Erythroblast (primary cell): ENCODE data around the gene PLA2G6.
"Not testable (repeated sequence)": the region's sequence is repeated elsewhere in the genome, so short reads cannot be mapped to it uniquely, and the experiment has no call there.

Source experiments
- DNase-seq, 2 experiments: peaks; one replicate each; lab custom pipeline; 2025; lab: John Stamatoyannopoulos, UW
- GATA1 ChIP-seq: IDR thresholded peaks from 2 replicates; pipeline ENCODE4 v1.6.1; 2011; ENCODE audit warnings: low read depth, mild to moderate bottlenecking, control low read depth, low read length, moderate library complexity
- POLR2A ChIP-seq: IDR thresholded peaks from 2 replicates; pipeline ENCODE4 v1.6.1; 2011; ENCODE audit warnings: mild to moderate bottlenecking, low read length

Gene PLA2G6

DNA sequence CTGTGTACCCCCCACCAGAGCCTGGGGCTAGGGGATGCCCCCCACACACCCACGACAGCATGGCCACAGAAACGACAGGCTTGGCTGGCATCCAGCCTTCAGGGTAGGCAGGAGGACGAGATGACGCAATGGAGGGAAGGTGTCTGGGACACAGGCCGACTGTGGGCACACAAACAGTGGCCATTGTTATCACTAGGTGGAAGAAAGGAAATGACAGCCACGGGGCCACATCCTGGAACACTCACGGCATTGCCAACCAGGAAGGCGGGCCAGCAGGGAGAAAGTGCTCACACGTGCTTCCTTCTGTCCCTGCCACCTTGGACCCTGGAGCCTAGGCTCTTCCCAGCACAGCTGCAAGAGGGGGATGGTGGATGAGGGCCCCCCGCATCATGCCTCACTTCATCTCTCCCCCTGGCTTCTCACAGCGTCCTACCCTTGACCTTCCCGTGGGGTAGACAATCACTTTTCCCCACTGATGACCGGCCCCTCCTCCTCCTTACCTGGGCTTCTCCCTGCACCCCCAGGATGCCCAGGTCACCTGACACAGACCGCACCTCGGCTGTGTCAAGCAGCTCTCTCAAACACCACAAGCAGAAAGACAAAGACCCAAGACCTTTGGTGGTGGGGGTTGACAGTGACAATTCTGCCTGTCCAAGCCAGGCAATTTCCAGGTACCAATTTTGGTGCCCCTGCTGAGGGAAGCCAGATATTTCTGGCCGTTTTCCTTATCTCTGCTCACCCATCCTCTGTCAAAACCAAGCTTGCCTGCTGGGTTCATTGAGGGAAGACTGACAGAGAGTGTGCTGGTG, 8.6 kb downstream of the PLA2G6 start:
- no peak for TF ChIP-seq GATA1
- TF ChIP-seq POLR2A = peak; percentile 35
- peak in 1 of 2 experiments; percentile 41 for DNase-seq

DNA sequence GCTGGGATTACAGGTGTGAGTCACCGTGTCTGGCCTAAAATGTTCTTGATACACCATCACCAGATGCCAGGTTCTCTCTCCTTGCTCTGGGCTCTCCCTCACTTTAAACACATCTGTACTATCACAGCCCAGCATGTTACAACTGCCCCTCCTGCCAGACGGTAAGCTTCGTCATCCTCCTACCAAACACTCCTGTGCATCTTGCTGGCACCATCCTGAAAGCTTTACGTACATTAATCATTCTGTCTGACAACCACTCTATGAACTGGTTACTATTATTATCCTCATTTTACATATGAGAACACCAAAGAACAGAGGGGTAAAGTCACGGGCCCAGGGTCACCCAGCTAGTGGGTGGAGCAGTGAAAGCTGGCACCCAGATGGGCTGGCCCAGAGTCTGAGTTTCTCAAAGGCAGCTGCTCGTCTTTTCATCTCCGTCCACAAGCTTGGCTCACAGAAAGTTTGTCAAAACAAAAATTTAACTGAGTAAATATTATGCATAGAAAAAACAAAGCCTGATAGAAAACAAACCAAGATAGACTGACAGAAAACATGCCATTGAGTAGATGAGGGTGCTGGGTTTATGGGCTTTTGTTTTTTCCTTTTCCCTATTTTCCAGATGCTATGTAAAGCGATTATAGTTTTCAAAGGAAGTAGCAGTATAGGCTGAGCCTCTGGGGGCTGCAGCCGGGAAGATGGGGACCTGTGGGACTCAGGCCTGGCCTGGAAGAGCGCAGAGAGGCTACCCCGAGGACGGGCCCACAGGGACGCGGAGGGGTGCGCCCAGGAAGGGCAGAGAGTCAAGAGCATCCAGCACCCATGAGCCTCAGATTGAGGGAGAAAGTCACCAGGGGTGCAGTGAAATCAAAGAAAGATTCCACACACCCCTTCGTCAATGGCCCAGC, 9.5 kb downstream of the PLA2G6 start:
- DNase-seq = peak in 1 of 2 experiments; percentile 21
- TF ChIP-seq POLR2A = peak; percentile 21
- no peak for TF ChIP-seq GATA1

DNA sequence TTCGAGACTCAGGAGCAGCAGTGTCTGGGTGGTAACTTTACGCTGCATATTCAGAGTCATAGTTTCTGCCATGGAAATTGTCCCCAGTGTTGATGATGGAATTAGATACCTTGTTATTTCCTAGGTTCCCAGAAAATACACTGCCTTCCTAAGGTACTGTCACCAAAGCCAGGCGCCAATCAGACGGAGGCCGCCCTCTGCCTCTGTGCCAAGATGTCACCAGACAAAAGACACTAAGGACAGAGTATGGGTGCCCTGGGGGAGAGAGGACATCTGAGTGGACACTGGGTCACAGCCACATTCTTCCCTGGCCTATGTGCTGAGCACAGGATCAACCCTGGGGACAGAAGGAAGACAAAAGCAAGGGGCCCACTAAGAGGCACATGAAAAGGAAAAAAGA, 11.2 kb downstream of the PLA2G6 start:
- no peak for DNase-seq

DNA sequence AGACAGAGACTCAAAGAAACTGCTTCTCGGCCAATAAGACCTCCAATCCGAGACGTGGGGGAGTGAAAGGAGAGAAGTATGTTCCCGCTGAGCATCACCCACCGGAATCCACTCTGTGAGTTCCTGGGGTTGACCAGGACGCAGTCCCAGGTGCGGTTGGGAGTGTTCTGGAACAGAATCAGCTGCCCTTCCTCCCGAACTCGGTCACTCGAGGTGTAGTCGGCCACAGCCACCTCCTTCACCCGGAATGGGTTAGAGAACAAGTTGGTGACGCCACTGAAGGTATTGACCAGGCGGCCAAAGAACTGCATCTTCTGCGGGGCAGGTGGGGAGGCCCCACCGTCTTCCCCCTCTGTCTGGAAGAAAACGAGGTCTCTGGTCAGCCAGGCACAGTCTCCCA, 12.5 kb downstream of the PLA2G6 start:
- TF ChIP-seq GATA1 = no peak
- no peak for TF ChIP-seq POLR2A
- no peak for DNase-seq

More for the DNA sequence above, 11.2 kb downstream of the PLA2G6 start:
- TF ChIP-seq GATA1 (no peak), POLR2A (no peak)

GRCh38 chr22:38167988-38168407, 13.6 kb downstream of the PLA2G6 start:
- no peak for DNase-seq
- TF ChIP-seq GATA1 (no peak), POLR2A (no peak)

GRCh38 chr22:38165922-38166593, 15.6 kb downstream of the PLA2G6 start:
- no peak for DNase-seq
- no peak for TF ChIP-seq GATA1
- no peak for TF ChIP-seq POLR2A

DNA sequence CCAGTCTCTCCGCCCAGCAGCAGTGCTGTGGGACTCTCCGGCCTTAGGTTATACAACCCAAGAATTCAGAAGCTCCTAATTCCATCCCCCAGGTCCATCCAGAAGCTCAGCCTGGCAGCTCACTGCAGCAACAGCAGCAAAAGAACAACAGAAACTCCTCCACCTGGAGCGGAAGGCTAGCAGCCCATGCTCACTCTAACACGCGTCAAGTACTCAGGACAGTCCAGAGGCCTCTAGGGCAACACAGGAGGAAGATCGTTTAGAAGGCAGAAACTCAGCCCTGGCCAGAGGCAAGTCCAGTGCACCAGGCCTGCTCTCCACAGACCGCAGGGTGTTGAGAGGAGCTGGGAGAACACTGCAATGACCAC, 17.1 kb downstream of the PLA2G6 start:
- DNase-seq = no peak
- TF ChIP-seq GATA1 = no peak
- TF ChIP-seq POLR2A = no peak

DNA sequence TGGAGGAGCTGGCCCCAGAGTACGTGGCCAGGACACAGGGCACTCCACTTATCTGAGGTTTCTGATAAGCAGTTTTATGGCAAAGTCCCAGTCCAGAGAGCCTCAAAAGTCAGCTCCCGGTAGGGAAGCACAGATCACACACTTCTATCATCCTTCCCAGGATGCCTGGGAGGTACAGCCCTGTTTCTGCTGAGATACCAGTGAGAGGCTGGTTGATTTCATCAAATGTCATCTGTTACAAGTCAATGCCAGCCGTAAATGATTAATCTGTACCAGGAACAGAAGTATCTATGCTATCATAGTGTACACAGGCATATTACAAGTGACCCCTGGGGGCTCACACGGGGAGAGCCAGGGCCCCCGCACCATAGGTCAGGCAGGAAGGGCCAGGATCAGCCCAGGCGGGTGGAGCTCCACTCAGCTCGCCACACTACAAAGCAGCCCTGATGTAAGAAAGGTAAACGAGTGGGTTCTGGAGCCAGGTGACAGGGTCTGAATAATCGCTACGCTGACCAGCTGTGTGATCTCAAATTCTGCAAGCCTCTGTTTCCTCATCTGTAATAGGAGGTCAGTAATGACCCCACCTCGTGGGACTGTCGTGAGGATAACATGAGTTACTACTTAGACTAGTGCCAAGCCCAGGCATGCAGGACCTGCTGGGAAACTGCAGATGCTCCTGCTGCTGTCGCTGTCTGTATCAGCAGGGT, 17.6 kb downstream of the PLA2G6 start:
- no peak for TF ChIP-seq GATA1
- no peak for TF ChIP-seq POLR2A
- peak; percentile 22 to 27 for DNase-seq

DNA sequence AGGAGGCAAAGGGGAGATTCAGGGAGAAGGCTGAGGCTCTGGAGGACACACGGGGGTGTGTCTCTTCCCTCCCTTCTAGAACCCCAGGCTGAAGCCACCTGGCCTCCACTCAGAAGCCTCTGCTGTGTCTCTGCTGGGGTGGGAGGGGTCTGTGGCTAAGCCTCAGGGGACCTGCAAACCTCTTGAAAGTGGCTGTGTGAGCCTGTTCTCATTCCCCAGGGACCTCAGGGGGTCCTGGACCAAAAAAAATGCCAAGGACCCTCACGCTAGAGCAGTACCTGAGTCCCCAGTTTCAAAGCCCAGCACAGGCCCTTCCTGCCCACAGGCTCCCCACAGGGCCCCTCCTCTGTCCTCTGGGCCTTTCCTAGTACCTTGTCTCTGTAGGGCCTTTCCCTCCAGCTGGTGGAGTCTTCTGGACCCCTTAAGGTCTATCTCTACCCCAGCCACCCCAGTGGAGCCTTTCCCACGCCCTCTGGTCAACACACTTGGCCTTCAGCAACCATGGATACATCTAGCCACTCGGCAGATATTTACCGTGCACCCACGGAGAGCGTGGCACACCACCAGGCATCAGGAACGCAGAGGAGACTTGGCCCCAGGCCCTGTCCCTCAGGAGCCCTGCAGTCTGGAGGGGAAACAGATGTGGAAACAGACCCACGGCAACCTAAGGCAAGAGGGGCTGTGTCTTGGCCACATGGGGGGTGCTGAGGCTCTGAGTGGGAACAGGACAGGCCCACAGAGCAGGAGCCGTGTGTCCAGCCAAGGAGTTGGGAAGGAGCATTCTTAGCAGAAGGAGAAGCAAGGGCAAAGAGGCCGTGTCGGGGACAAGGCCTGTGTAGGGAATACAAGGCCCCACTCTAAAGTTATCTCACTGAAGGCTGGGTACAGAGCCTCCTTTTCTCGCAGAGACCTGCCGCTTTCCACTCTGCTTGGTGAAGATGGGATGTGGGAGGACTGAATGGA, 18.5 kb downstream of the PLA2G6 start:
- TF ChIP-seq GATA1 (no peak), POLR2A (no peak)

DNA sequence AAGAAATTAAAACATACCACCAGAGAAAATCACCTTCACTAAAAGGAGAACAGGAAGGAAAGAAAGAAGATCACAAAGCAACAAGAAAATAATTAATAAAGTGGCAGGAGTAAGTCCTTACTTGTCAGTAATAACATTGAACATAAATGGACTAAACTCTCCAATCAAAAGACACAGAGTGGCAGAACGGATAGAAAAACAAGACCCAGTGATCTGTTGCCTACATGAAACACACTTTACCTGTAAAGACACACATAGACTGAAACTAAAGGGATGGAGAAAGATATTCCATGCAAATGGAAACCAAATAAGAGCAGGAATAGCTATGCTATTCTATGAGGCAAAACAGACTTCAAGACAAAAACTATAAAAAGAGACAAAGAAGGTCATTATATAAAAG, 25.9 kb downstream of the PLA2G6 start:
- no peak for DNase-seq
- no peak for TF ChIP-seq GATA1
- no peak for TF ChIP-seq POLR2A

More for the DNA sequence above, 18.5 kb downstream of the PLA2G6 start:
- DNase-seq = no peak

DNA sequence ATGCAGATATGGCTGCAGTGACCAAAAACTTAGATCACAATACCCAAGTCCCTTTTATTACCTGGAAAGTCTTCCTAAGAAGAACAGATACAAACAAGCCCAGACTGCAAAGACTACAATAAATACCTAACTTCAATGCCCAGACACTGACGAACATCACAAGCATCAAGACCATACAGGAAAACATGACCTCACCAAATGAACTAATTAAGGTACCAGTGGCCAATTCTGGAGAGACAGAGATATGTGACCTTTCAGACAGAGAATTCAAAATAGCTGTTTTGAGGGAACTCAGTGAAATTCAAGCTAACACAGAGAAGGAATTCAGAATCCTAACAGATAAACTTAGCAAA, 27.1 kb downstream of the PLA2G6 start:
- not testable (repeated sequence) for DNase-seq

DNA sequence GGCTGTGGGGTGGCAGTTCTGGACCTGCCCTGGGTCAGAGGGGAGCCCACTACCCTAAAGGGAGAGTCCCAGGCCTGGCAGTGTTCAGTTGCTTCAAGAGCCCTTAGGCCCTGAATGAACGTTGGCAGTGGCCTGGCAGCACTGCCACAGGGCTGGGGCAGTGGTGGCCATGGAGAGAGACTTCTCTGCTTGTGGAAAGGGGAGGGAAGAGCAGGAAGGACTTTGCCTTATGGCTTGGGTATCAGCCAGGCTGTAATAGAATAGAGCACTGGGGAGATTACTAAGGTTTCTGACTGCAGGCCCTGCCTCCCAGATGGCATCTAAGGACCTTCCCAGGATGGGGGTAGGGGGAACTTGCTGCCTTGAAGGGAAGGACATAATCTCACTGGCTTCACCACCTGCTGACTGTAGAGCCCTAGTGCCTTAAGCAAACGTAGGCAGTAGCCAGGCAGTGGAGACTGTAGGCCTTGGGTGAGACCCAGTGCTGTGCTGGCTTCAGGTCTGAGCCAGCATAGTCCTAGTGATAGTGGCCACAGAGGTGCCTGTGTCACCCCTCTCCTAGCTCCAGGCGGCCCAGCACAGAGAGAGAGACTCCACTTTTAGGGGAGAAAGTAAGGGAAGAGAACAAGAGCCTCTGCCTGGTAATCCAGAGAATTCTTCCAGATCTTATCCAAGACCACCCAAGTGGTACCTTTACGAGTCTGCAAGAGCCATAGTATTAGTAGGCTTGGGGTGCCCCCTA, 27.6 kb downstream of the PLA2G6 start:
- DNase-seq = no peak
- TF ChIP-seq GATA1 (no peak), POLR2A (no peak)
